Fibroblast of peridontal ligament (primary cell): Measurements from ENCODE around the gene STAMBPL1.

Experiments used
- DNase-seq: peaks from one replicate; pipeline ENCODE4 v3.0.0-alpha.2; 2010; ENCODE audit errors: extremely low read depth

STAMBPL1 gene

GRCh38 chr10:88893611-88894010, 13.6 kb downstream of the STAMBPL1 start:
- peak; percentile 67 for DNase-seq

- DNase-seq: no peak
These were observed 15.2 kb downstream of the STAMBPL1 start for GRCh38 chr10:88895250-88895649.

- DNase-seq: peak; percentile 41
These were observed 16.4 kb downstream of the STAMBPL1 start for GRCh38 chr10:88896372-88896993.

- no peak for DNase-seq
These were observed 17.2 kb downstream of the STAMBPL1 start for GRCh38 chr10:88896994-88897853.

- DNase-seq: no peak
These were observed 18.7 kb downstream of the STAMBPL1 start for GRCh38 chr10:88898727-88899126.

GRCh38 chr10:88899886-88900285, 19.8 kb downstream of the STAMBPL1 start:
- no peak for DNase-seq

- DNase-seq: no peak
These were observed 21.4 kb downstream of the STAMBPL1 start for GRCh38 chr10:88901206-88901983.

- DNase-seq: no peak
These were observed 22.1 kb downstream of the STAMBPL1 start for GRCh38 chr10:88901984-88902789.

GRCh38 chr10:88903715-88904114, 23.7 kb downstream of the STAMBPL1 start:
- no peak for DNase-seq

GRCh38 chr10:88906921-88907320, 26.9 kb downstream of the STAMBPL1 start:
- no peak for DNase-seq

- no peak for DNase-seq
These were observed 28.1 kb downstream of the STAMBPL1 start for GRCh38 chr10:88908194-88908593.

- DNase-seq: no peak
These were observed 31.1 kb downstream of the STAMBPL1 start for GRCh38 chr10:88911116-88911515.

GRCh38 chr10:88911851-88912250, 31.8 kb downstream of the STAMBPL1 start:
- DNase-seq: no peak

GRCh38 chr10:88913127-88913526, 33.1 kb downstream of the STAMBPL1 start:
- no peak for DNase-seq

GRCh38 chr10:88913788-88914187, 33.7 kb downstream of the STAMBPL1 start:
- no peak for DNase-seq

- no peak for DNase-seq
These were observed 35.7 kb downstream of the STAMBPL1 start for GRCh38 chr10:88915781-88916180.

- DNase-seq: no peak
These were observed 36.2 kb downstream of the STAMBPL1 start for GRCh38 chr10:88916231-88916630.

GRCh38 chr10:88916986-88917385, 36.9 kb downstream of the STAMBPL1 start:
- DNase-seq: no peak

GRCh38 chr10:88918191-88918905, 38.3 kb downstream of the STAMBPL1 start:
- DNase-seq: no peak

GRCh38 chr10:88919041-88919440, 39.0 kb downstream of the STAMBPL1 start:
- no peak for DNase-seq

GRCh38 chr10:88920198-88920597, 40.2 kb downstream of the STAMBPL1 start:
- peak; percentile 67 for DNase-seq
